Measurements from ENCODE around the gene ANKS1B.

Gene ANKS1B

GRCh38 chr12:99552022-99552421 is 432.7 kb downstream of the ANKS1B start:
- no peak for DNase-seq

- no peak for DNase-seq
Measured at GRCh38 chr12:99549651-99550050, 435.1 kb downstream of the ANKS1B start.

- DNase-seq: no peak
Measured at GRCh38 chr12:99549196-99549595, 435.5 kb downstream of the ANKS1B start.

- no peak for DNase-seq
Measured at GRCh38 chr12:99544457-99544856, 440.3 kb downstream of the ANKS1B start.

- DNase-seq: no peak
Measured at GRCh38 chr12:99529966-99530365, 454.8 kb downstream of the ANKS1B start.

GRCh38 chr12:99528478-99528877 is 456.3 kb downstream of the ANKS1B start:
- DNase-seq: no peak

GRCh38 chr12:99523853-99524252 is 460.9 kb downstream of the ANKS1B start:
- no peak for DNase-seq

GRCh38 chr12:99522456-99522855 is 462.3 kb downstream of the ANKS1B start:
- DNase-seq: no peak

GRCh38 chr12:99521664-99522063 is 463.1 kb downstream of the ANKS1B start:
- no peak for DNase-seq

- no peak for DNase-seq
Measured at GRCh38 chr12:99513066-99513465, 471.7 kb downstream of the ANKS1B start.

- DNase-seq: no peak
Measured at GRCh38 chr12:99505805-99506204, 478.9 kb downstream of the ANKS1B start.

GRCh38 chr12:99498756-99499155 is 486.0 kb downstream of the ANKS1B start:
- DNase-seq: no peak

- no peak for DNase-seq
Measured at GRCh38 chr12:99495799-99496198, 488.9 kb downstream of the ANKS1B start.

- DNase-seq: no peak
Measured at GRCh38 chr12:99493197-99493596, 491.5 kb downstream of the ANKS1B start.

GRCh38 chr12:99486277-99486676 is 498.5 kb downstream of the ANKS1B start:
- DNase-seq: no peak

GRCh38 chr12:99479149-99479548 is 505.6 kb downstream of the ANKS1B start:
- DNase-seq: no peak

GRCh38 chr12:99476956-99477355 is 507.8 kb downstream of the ANKS1B start:
- no peak for DNase-seq

GRCh38 chr12:99455350-99456035 is 529.2 kb downstream of the ANKS1B start:
- no peak for DNase-seq

- DNase-seq: no peak
Measured at GRCh38 chr12:99454539-99455172, 530.1 kb downstream of the ANKS1B start.

- no peak for DNase-seq
Measured at GRCh38 chr12:99453836-99454538, 530.7 kb downstream of the ANKS1B start.

GRCh38 chr12:99450036-99450630 is 534.6 kb downstream of the ANKS1B start:
- no peak for DNase-seq

- no peak for DNase-seq
Measured at GRCh38 chr12:99444859-99445316, 539.8 kb downstream of the ANKS1B start.

GRCh38 chr12:99442758-99443157 is 542.0 kb downstream of the ANKS1B start:
- DNase-seq: no peak

GRCh38 chr12:99439399-99439798 is 545.3 kb downstream of the ANKS1B start:
- DNase-seq: no peak

Data from stimulated activated CD4-positive, alpha-beta T cell treated with anti-CD3 and anti-CD28 coated beads, Interleukin-2, amount 100 ng/mL, for 24 hours (primary cell).